H9 (cell line): ENCODE results near the gene TBC1D9B. TPM values are rescaled to one million over a fixed set of nuclear protein-coding genes. Genes with fewer than 3 reads are reported as not detected.

Experiments
- DNase-seq: peaks from one replicate; pipeline ENCODE4 v3.0.0-alpha.2; 2017
- H2AFZ ChIP-seq: one replicate; pipeline ENCODE4 v1.6.1; 2013; ENCODE audit warnings: mild to moderate bottlenecking, low read length, control low read depth, moderate library complexity
- H2AK5ac ChIP-seq: 2 replicates; pipeline ENCODE4 v1.6.1; 2013; ENCODE audit warnings: low read length, control low read depth, mixed read lengths; ENCODE audit not compliant: insufficient read length
- H2BK120ac ChIP-seq: one replicate; pipeline ENCODE4 v1.6.1; 2013; ENCODE audit warnings: low read depth, mild to moderate bottlenecking, low read length, control low read depth, inconsistent platforms; ENCODE audit not compliant: poor library complexity, severe bottlenecking
- H2BK12ac ChIP-seq: 2 replicates; pipeline ENCODE4 v1.6.1; 2013; ENCODE audit warnings: low read length, control low read depth, mixed read lengths, low read depth; ENCODE audit not compliant: insufficient read length
- H2BK15ac ChIP-seq: 2 replicates; pipeline ENCODE4 v1.6.1; 2013; ENCODE audit warnings: low read depth, low read length, control low read depth
- H2BK20ac ChIP-seq: one replicate; pipeline ENCODE4 v1.6.1; 2013; ENCODE audit warnings: low read depth, mild to moderate bottlenecking, low read length, control low read depth, inconsistent platforms; ENCODE audit not compliant: poor library complexity, severe bottlenecking
- H2BK5ac ChIP-seq: 2 replicates; pipeline ENCODE4 v1.6.1; 2013; ENCODE audit warnings: low read length, control low read depth, mixed read lengths; ENCODE audit not compliant: insufficient read length
- H3K14ac ChIP-seq: 2 replicates; pipeline ENCODE4 v1.6.1; 2013; ENCODE audit warnings: low read length, control low read depth; ENCODE audit not compliant: insufficient read depth
- H3K18ac ChIP-seq: 2 replicates; pipeline ENCODE4 v1.6.1; 2013; ENCODE audit warnings: low read depth, mild to moderate bottlenecking, mixed read lengths, low read length, control low read depth; ENCODE audit not compliant: insufficient read length
- H3K23ac ChIP-seq: 2 replicates; pipeline ENCODE4 v1.6.1; 2013; ENCODE audit warnings: low read length, control low read depth, mixed read lengths, low read depth; ENCODE audit not compliant: insufficient read length
- H3K23me2 ChIP-seq: 2 replicates; pipeline ENCODE4 v1.6.1; 2013; ENCODE audit warnings: low read depth, mild to moderate bottlenecking, mixed read lengths, low read length, control low read depth; ENCODE audit not compliant: insufficient read length, poor library complexity, severe bottlenecking
- H3K27ac ChIP-seq: 2 replicates; pipeline ENCODE4 v1.5.1; 2013; ENCODE audit warnings: low read length, control low read depth, mixed read lengths, low read depth; ENCODE audit not compliant: insufficient read length
- H3K27me3 ChIP-seq: 2 replicates; pipeline ENCODE4 v1.6.1; 2013; ENCODE audit warnings: low read length, control low read depth, inconsistent platforms; ENCODE audit not compliant: insufficient read depth
- H3K4ac ChIP-seq: 2 replicates; pipeline ENCODE4 v1.6.1; 2013; ENCODE audit warnings: low read depth, mild to moderate bottlenecking, control low read depth, inconsistent platforms, low read length, moderate library complexity
- H3K4me1 ChIP-seq: 2 replicates; pipeline ENCODE4 v1.6.1; 2013; ENCODE audit warnings: low read length, control low read depth, inconsistent platforms; ENCODE audit not compliant: insufficient read depth
- H3K4me2 ChIP-seq: 2 replicates; pipeline ENCODE4 v1.6.1; 2013; ENCODE audit warnings: low read length, control low read depth, mixed read lengths; ENCODE audit not compliant: insufficient read length, insufficient read depth
- H3K56ac ChIP-seq: 2 replicates; pipeline ENCODE4 v1.6.1; 2013; ENCODE audit warnings: low read depth, mild to moderate bottlenecking, mixed read lengths, low read length, control low read depth; ENCODE audit not compliant: insufficient read length
- H3K79me1 ChIP-seq: 2 replicates; pipeline ENCODE4 v1.6.1; 2013; ENCODE audit warnings: low read depth, mild to moderate bottlenecking, moderate library complexity, low read length, control low read depth, inconsistent platforms; ENCODE audit not compliant: insufficient read depth, poor library complexity, severe bottlenecking
- H3K79me2 ChIP-seq: 2 replicates; pipeline ENCODE4 v1.6.1; 2013; ENCODE audit warnings: low read length, control low read depth, inconsistent platforms; ENCODE audit not compliant: insufficient read depth
- H3K9ac ChIP-seq: 2 replicates; pipeline ENCODE4 v1.6.1; 2013; ENCODE audit warnings: low read length, control low read depth, mixed read lengths; ENCODE audit not compliant: insufficient read length; ENCODE audit errors: extremely low read depth
- H3K9me3 ChIP-seq: one replicate; pipeline ENCODE4 v1.6.1; 2013; ENCODE audit warnings: low read depth, low read length, inconsistent platforms; ENCODE audit not compliant: control insufficient read depth
- H3T11ph ChIP-seq: one replicate; pipeline ENCODE4 v1.6.1; 2013; ENCODE audit warnings: mild to moderate bottlenecking, low read length, control low read depth, inconsistent platforms
- H4K20me1 ChIP-seq: one replicate; pipeline ENCODE4 v1.6.1; 2013; ENCODE audit not compliant: control insufficient read depth, insufficient read length, insufficient read depth
- H4K5ac ChIP-seq: 2 replicates; pipeline ENCODE4 v1.6.1; 2013; ENCODE audit warnings: low read depth, mild to moderate bottlenecking, mixed read lengths, low read length, control low read depth; ENCODE audit not compliant: insufficient read length
- H4K8ac ChIP-seq: replicated peaks from 2 replicates; pipeline ENCODE4 v1.6.1; 2013; ENCODE audit warnings: low read length, control low read depth, mixed read lengths, low read depth; ENCODE audit not compliant: insufficient read length
- H4K91ac ChIP-seq: 2 replicates; pipeline ENCODE4 v1.6.1; 2013; ENCODE audit warnings: low read depth, mild to moderate bottlenecking, moderate library complexity, mixed read lengths, low read length, control low read depth; ENCODE audit not compliant: insufficient read length
- H3K27ac Mint-ChIP-seq, 3 experiments: 2 replicates in 2 of 3; 3 replicates in 1 of 3; pipeline ENCODE4 v1.8.0; 2020 to 2021; ENCODE audit warnings: mixed read lengths in 3 of 3, mild to moderate bottlenecking in 1 of 3, moderate library complexity in 1 of 3
- H3K27me3 Mint-ChIP-seq: 2 replicates; pipeline ENCODE4 v1.8.0; 2021; ENCODE audit warnings: low read depth, mild to moderate bottlenecking, moderate library complexity, mixed read lengths
- H3K36me3 Mint-ChIP-seq, 3 experiments: 2 replicates in 2 of 3; 3 replicates in 1 of 3; pipeline ENCODE4 v1.8.0; 2020 to 2021; ENCODE audit warnings: low read depth in 3 of 3, mixed read lengths in 3 of 3; ENCODE audit not compliant: insufficient read depth in 1 of 3
- H3K4me1 Mint-ChIP-seq, 2 experiments: 2 replicates each; pipeline ENCODE4 v1.8.0; 2020; ENCODE audit warnings: mixed read lengths in 2 of 2
- H3K4me3 Mint-ChIP-seq, 2 experiments: 2 replicates in 1 of 2; 3 replicates in 1 of 2; pipeline ENCODE4 v1.8.0; 2020 to 2021; ENCODE audit warnings: mild to moderate bottlenecking in 2 of 2, mixed read lengths in 2 of 2, moderate library complexity in 1 of 2
- H3K9me3 Mint-ChIP-seq, 2 experiments: 2 replicates in 1 of 2; 3 replicates in 1 of 2; pipeline ENCODE4 v1.8.0; 2020; ENCODE audit warnings: mild to moderate bottlenecking in 2 of 2, mixed read lengths in 2 of 2, moderate library complexity in 1 of 2
- CTCF ChIP-seq: fragments of 200-600 bp; sonication (generic); conservative IDR thresholded peaks from 3 replicates; pipeline ENCODE4 v1.8.0; 2021; ENCODE audit warnings: antibody characterized with exemption, mild to moderate bottlenecking
- whole genome bisulfite sequencing: extraction: QIAGEN DNeasy Blood & Tissue Kit; methylation state at CpG from one replicate; pipeline ENCODE4 v1.1.7; 2013; ENCODE audit warnings: missing lambda C conversion rate, low lambda C conversion rate, mixed read lengths; ENCODE audit not compliant: insufficient read length; ENCODE audit errors: extremely low coverage; 5-methylcytosine and 5-hydroxymethylcytosine counted together
- total RNA-seq: library from RNA; stranded (reverse); gene quantifications from 2 replicates; pipeline ENCODE4 v1.2.1, GENCODE V29; 2021

Gene TBC1D9B
- total RNA-seq, 1 experiment from 2014 or later = 62.1 TPM

GRCh38 chr5:179823937-179824744 lies 83.6 kb downstream of the TBC1D9B start:
- Histone ChIP-seq H2AFZ (no peak overlapping the region), H3K4ac (no peak overlapping the region), H2BK20ac (no peak overlapping the region), H2BK5ac (no peak overlapping the region), H4K8ac (no peak overlapping the region), H3K23ac (no peak overlapping the region), H3T11ph (no peak overlapping the region), H3K27ac (no peak overlapping the region), H3K14ac (no peak overlapping the region), H2BK15ac (no peak overlapping the region), H3K18ac (no peak overlapping the region), H3K4me2 (no peak overlapping the region), H3K27me3 (no peaks in the 10 kb centered on the region), H2AK5ac (no peak overlapping the region), H2BK12ac (no peak overlapping the region), H3K4me1 (peaks cover 8% of the 10 kb centered on the region; the same call in 1 of the 2 replicates), H3K56ac (no peak overlapping the region), H2BK120ac (no peak overlapping the region), H3K23me2 (no peaks in the 10 kb centered on the region), H4K91ac (no peak overlapping the region), H4K20me1 (no peaks in the 10 kb centered on the region), H3K79me2 (peaks cover 9% of the 10 kb centered on the region; the same call in 1 of the 2 replicates), H3K9ac (no peak overlapping the region), H3K79me1 (peaks cover 10% of the 10 kb centered on the region), H4K5ac (no peak overlapping the region), H3K9me3 (no peaks in the 10 kb centered on the region)
- no peak for DNase-seq
- Mint-ChIP-seq H3K36me3 (peaks cover 42 to 64% (median 63%) of the 10 kb centered on the region in 3 experiments), H3K4me1 (peaks cover 40 to 41% of the 10 kb centered on the region in 2 experiments), H3K27me3 (no peaks in the 10 kb centered on the region), H3K27ac (peak overlapping the region in 1 of 3 experiments; percentile 7; a peak in 1 of 7 replicates), H3K4me3 (no peak overlapping the region), H3K9me3 (no peaks in the 10 kb centered on the region; a peak in 1 of 5 replicates)
- WGBS = no CpG with 5 or more reads among the region's 22 CpGs
- no peak for TF ChIP-seq CTCF
